ENCODE results near the gene EML1. TPM values are rescaled to one million over a fixed set of nuclear protein-coding genes. Genes with fewer than 3 reads are reported as not detected.

Gene EML1
- total RNA-seq, 2 experiments from 2014 or later: not detected

DNA sequence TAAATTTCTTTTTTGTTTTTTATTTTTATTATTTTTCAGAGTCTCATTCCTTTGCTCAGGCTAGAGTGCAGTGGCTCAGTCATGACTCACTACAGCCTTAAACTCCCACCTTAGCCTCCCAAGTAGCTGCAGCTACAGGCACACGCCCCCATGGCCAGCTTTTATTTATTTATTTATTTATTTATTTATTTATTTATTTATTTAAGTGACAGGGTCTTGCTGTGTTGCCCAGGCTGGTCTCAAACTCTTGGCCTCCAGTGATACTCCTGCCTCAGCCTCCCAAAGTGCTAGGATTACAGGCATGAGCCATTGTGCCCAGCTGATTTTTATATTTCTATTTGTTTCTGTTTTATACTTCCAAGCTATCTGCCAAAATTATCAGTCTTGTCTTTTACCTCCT lies 182.8 kb downstream of the EML1 start:
- Histone ChIP-seq H3K4me1 (ENCODE audit: insufficient read depth, low read length, poor library complexity, severe bottlenecking) (peaks cover 11% of the 10 kb centered on the region), H3K27ac (ENCODE audit: low read depth, low read length, poor library complexity, severe bottlenecking) (no peak overlapping the region), H3K9me3 (ENCODE audit: low read length) (no peaks in the 10 kb centered on the region), H3K4me3 (ENCODE audit: low read depth, low read length, poor library complexity, severe bottlenecking) (no peak overlapping the region), H3K9me2 (ENCODE audit: insufficient read depth, low read length) (no peaks in the 10 kb centered on the region), H3K36me3 (ENCODE audit: insufficient read depth, low read length) (no peaks in the 10 kb centered on the region), H3K4me2 (ENCODE audit: low read length) (no peak overlapping the region), H2AFZ (ENCODE audit: low read length) (no peak overlapping the region), H3K79me2 (ENCODE audit: insufficient read depth, low read depth, low read length) (no peaks in the 10 kb centered on the region), H4K20me1 (ENCODE audit: insufficient read depth, low read length) (no peaks in the 10 kb centered on the region; the same call in 1 of the 2 replicates)
- ChIA-PET CTCF (ENCODE audit: unreplicated experiment) (no interaction called here), POLR2A (no interaction called here)
- BruUV-seq (replicated peaks): no TSS peak
- intact Hi-C loops (cut with micrococcal nuclease; ENCODE audit: unreplicated experiment): loop anchor here (10.0 kb wide), 1 partner anchor 399 kb away; the partner anchor contains the start of gene WDR25
- no peak for TF ChIP-seq EZH2phosphoT487 (IDR thresholded peaks at IDR 0.05; ENCODE audit: borderline replicate concordance, low read depth, low read length)
- TF ChIP-seq, protein P1, sequence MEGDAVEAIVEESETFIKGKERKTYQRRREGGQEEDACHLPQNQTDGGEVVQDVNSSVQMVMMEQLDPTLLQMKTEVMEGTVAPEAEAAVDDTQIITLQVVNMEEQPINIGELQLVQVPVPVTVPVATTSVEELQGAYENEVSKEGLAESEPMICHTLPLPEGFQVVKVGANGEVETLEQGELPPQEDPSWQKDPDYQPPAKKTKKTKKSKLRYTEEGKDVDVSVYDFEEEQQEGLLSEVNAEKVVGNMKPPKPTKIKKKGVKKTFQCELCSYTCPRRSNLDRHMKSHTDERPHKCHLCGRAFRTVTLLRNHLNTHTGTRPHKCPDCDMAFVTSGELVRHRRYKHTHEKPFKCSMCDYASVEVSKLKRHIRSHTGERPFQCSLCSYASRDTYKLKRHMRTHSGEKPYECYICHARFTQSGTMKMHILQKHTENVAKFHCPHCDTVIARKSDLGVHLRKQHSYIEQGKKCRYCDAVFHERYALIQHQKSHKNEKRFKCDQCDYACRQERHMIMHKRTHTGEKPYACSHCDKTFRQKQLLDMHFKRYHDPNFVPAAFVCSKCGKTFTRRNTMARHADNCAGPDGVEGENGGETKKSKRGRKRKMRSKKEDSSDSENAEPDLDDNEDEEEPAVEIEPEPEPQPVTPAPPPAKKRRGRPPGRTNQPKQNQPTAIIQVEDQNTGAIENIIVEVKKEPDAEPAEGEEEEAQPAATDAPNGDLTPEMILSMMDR (conservative IDR thresholded peaks at IDR 0.05; ENCODE audit: low read length): no peak
- DNase-seq (ENCODE audit: low spot score): no peak

DNA sequence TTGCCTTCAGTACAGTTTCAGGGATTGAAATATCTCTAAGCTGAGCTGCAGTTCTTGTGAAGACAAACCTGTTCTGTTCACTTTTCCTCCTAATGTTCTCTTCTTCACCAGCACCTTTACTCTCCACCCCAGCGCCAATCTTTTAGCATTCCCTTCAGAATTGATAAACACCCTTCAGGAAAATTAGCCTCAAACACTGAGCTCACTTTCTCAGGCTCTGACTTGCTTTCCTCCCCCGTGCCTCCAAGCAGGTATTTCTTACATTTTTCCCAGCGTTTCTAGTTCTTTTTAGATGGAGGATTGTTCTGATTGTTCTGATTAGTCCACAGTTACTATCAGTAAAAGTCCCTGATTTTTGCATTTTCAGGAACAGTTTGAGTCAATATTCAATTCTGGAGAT lies 183.5 kb downstream of the EML1 start:
- H3K79me2 ChIP-seq (ENCODE audit: insufficient read depth, low read depth, low read length): no peaks in the 10 kb centered on the region
- intact Hi-C loops (cut with micrococcal nuclease; ENCODE audit: unreplicated experiment): loop anchor here (10.0 kb wide), 1 partner anchor 398 kb away; the partner anchor contains the start of gene WDR25
- H4K20me1 ChIP-seq (ENCODE audit: insufficient read depth, low read length): no peaks in the 10 kb centered on the region; the same call in 1 of the 2 replicates
- no peaks in the 10 kb centered on the region for H3K36me3 ChIP-seq (ENCODE audit: insufficient read depth, low read length)
- no peaks in the 10 kb centered on the region for H3K9me3 ChIP-seq (ENCODE audit: low read length)
- ChIA-PET CTCF (ENCODE audit: unreplicated experiment) (no interaction called here), POLR2A (no interaction called here)
- no peaks in the 10 kb centered on the region for H3K9me2 ChIP-seq (ENCODE audit: insufficient read depth, low read length)
- H3K4me3 ChIP-seq (ENCODE audit: low read depth, low read length, poor library complexity, severe bottlenecking): no peak overlapping the region
- peaks cover 10% of the 10 kb centered on the region for H3K4me1 ChIP-seq (ENCODE audit: insufficient read depth, low read length, poor library complexity, severe bottlenecking)
- DNase-seq (ENCODE audit: low spot score): no peak
- BruUV-seq (replicated peaks): no TSS peak
- TF ChIP-seq EZH2phosphoT487 (IDR thresholded peaks at IDR 0.05; ENCODE audit: borderline replicate concordance, low read depth, low read length): no peak
- TF ChIP-seq, protein P1 (conservative IDR thresholded peaks at IDR 0.05; ENCODE audit: low read length): no peak
- H3K27ac ChIP-seq (ENCODE audit: low read depth, low read length, poor library complexity, severe bottlenecking): no peak overlapping the region
- no peak overlapping the region for H3K4me2 ChIP-seq (ENCODE audit: low read length)
- no peak overlapping the region for H2AFZ ChIP-seq (ENCODE audit: low read length)

DNA sequence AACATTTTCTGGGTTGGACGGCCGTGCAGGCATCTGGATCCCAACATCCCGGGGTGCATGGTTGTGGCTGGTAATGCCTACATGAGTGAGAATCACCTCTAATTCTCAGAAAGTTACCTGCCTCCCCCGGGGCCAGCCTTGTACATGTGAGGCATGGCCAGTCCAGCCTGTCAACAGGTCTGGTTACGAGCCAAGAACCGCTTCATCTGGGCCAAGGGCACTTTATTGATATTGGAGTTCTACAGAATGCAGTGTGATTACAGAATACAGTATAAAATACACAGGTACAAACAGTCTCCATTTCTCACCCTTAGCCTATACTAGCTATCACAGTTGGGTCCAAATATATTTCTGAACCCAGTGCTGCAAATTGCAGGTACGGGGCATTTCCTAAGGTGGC lies 187.1 kb downstream of the EML1 start:
- POLR2A ChIA-PET: no interaction called here
- no peaks in the 10 kb centered on the region for H3K79me2 ChIP-seq (ENCODE audit: insufficient read depth, low read depth, low read length)
- no peak overlapping the region for H3K4me3 ChIP-seq (ENCODE audit: low read depth, low read length, poor library complexity, severe bottlenecking)
- H2AFZ ChIP-seq (ENCODE audit: low read length): no peak overlapping the region
- CTCF ChIA-PET (ENCODE audit: unreplicated experiment): no interaction called here
- no peak overlapping the region for H3K27ac ChIP-seq (ENCODE audit: low read depth, low read length, poor library complexity, severe bottlenecking)
- intact Hi-C loops (cut with micrococcal nuclease; ENCODE audit: unreplicated experiment): loop anchor here (2.0 to 5.0 kb wide), 2 partner anchors 15 to 177 kb away; partner anchors contain the start of gene DEGS2
- H3K4me2 ChIP-seq (ENCODE audit: low read length): no peak overlapping the region
- H3K36me3 ChIP-seq (ENCODE audit: insufficient read depth, low read length): no peaks in the 10 kb centered on the region
- DNase-seq (ENCODE audit: low spot score): no peak
- H3K9me2 ChIP-seq (ENCODE audit: insufficient read depth, low read length): no peaks in the 10 kb centered on the region
- peaks cover 3% of the 10 kb centered on the region for H3K4me1 ChIP-seq (ENCODE audit: insufficient read depth, low read length, poor library complexity, severe bottlenecking)
- no peaks in the 10 kb centered on the region for H3K9me3 ChIP-seq (ENCODE audit: low read length)
- H4K20me1 ChIP-seq (ENCODE audit: insufficient read depth, low read length): no peaks in the 10 kb centered on the region
- no TSS peak for BruUV-seq (replicated peaks)
- TF ChIP-seq, protein P1 (conservative IDR thresholded peaks at IDR 0.05; ENCODE audit: low read length): no peak
